K562 (cell line): ENCODE results near the gene CDADC1. TPM values are rescaled to one million over a fixed set of nuclear protein-coding genes. Genes with fewer than 3 reads are reported as not detected.

ENCODE experiments used
- BACH1 ChIP-seq: fragments of 200-800 bp; sonication (Bioruptor generic); IDR thresholded peaks from 2 replicates; pipeline ENCODE4 v1.6.1; 2016; ENCODE audit warnings: missing genetic modification characterization, missing compliant biosample characterization
- CBX1 ChIP-seq: sonication (generic); IDR thresholded peaks from 2 replicates; pipeline ENCODE4 v1.6.1; 2016; ENCODE audit warnings: antibody characterized with exemption, low read depth, mild to moderate bottlenecking
- CTCF ChIP-seq, 3 experiments: IDR thresholded peaks in 2 of 3; conservative IDR thresholded peaks in 1 of 3; 2 replicates each; pipeline ENCODE4 v1.5.1; 2011 to 2012; ENCODE audit warnings: low read length in 3 of 3, mild to moderate bottlenecking in 3 of 3, control low read depth in 2 of 3, improper control_type of control experiment in 1 of 3, inconsistent platforms in 1 of 3, low read depth in 1 of 3, mixed read lengths in 1 of 3, moderate library complexity in 1 of 3; ENCODE audit not compliant: insufficient read depth in 2 of 3
- E2F3 ChIP-seq: fragments of 250-450 bp; sonication (Bioruptor Pico); IDR thresholded peaks from 2 replicates; pipeline ENCODE4 v1.4.0; 2020; ENCODE audit warnings: mild to moderate bottlenecking
- ETS2 ChIP-seq: IDR thresholded peaks from 2 replicates; pipeline ENCODE4 v1.6.1; 2016; ENCODE audit warnings: borderline replicate concordance, missing genetic modification characterization, mild to moderate bottlenecking, moderate library complexity, missing compliant biosample characterization; ENCODE audit not compliant: poor library complexity, severe bottlenecking
- HDAC3 ChIP-seq: fragments of 450-650 bp; IDR thresholded peaks from 2 replicates; pipeline ENCODE4 v1.6.1; 2018; ENCODE audit warnings: borderline replicate concordance, mild to moderate bottlenecking, moderate library complexity; ENCODE audit not compliant: partially characterized antibody
- HES1 ChIP-seq: fragments of 450-650 bp; IDR thresholded peaks from 2 replicates; pipeline ENCODE4 v1.6.1; 2016; ENCODE audit warnings: low read depth, mild to moderate bottlenecking, moderate library complexity
- KHSRP ChIP-seq: fragments of 450-650 bp; IDR thresholded peaks from 2 replicates; pipeline ENCODE4 v1.6.1; 2017
- MBD1 ChIP-seq: fragments of 250-450 bp; sonication (Bioruptor Pico); IDR thresholded peaks from 2 replicates; pipeline ENCODE4 v1.8.0; 2022; ENCODE audit warnings: inconsistent platforms
- MYC ChIP-seq, 2 experiments: fragments of 250-450 bp in 1 of 2; sonication (Bioruptor Pico) in 1 of 2; IDR thresholded peaks; 2 replicates each; pipeline versions ENCODE4 v1.5.1 to v1.6.1; 2012 to 2021; ENCODE audit warnings: low read depth in 2 of 2, borderline replicate concordance in 1 of 2, improper control_type of control experiment in 1 of 2, low read length in 1 of 2, mild to moderate bottlenecking in 1 of 2, moderate library complexity in 1 of 2
- NBN ChIP-seq: fragments of 450-650 bp; IDR thresholded peaks from 2 replicates; pipeline ENCODE4 v1.6.1; 2016; ENCODE audit warnings: low read depth, mild to moderate bottlenecking
- NFRKB ChIP-seq: fragments of 450-650 bp; IDR thresholded peaks from 2 replicates; pipeline ENCODE4 v1.6.1; 2016; ENCODE audit warnings: low read depth
- PTTG1 ChIP-seq: fragments of 450-650 bp; IDR thresholded peaks from 2 replicates; pipeline ENCODE4 v1.6.1; 2016; ENCODE audit warnings: low read depth, mild to moderate bottlenecking, missing genetic modification characterization, missing compliant biosample characterization
- TFAM ChIP-seq: fragments of 250-450 bp; sonication (Bioruptor Pico); conservative IDR thresholded peaks from 2 replicates; pipeline ENCODE4 v1.5.0; 2021; ENCODE audit warnings: mild to moderate bottlenecking, moderate library complexity
- U2AF1 ChIP-seq: fragments of 200-400 bp; formaldehyde crosslinking; optimal IDR thresholded peaks from 2 replicates; pipeline ENCODE3; 2017; ENCODE audit warnings: mild to moderate bottlenecking, low read depth, low read length, moderate library complexity
- ZNF395 ChIP-seq: fragments of 200-800 bp; sonication (Bioruptor generic); IDR thresholded peaks from 2 replicates; pipeline ENCODE4 v1.6.1; 2017; ENCODE audit warnings: missing genetic modification characterization, missing compliant biosample characterization
- ZNF449 ChIP-seq: fragments of 250-450 bp; sonication (Bioruptor Pico); IDR thresholded peaks from 2 replicates; pipeline ENCODE4 v1.8.0; 2022; ENCODE audit warnings: moderate library complexity, mild to moderate bottlenecking, inconsistent platforms
- ZNF655 ChIP-seq: fragments of 250-450 bp; sonication (Bioruptor Pico); IDR thresholded peaks from 2 replicates; pipeline ENCODE4 v1.5.0; 2021
- polyA plus RNA-seq, 8 experiments: library from polyadenylated mRNA; depleted of rRNA in 4 of 8; stranded (reverse) in 5 of 8; unstranded in 3 of 8; fragments of >200 nt; fragmentation: Nextera tagmentation in 2 of 8; fragmentation: Illumina TruSeq in 1 of 8; extraction: Ambion mirVana in 2 of 8; extraction: Trizol in 1 of 8; gene quantifications; 2 replicates each; pipeline versions ENCODE4 v1.2.1 to v1.2.3, GENCODE V29; 2011 to 2014; ENCODE audit warnings: inconsistent platforms in 1 of 8, missing spikeins in 1 of 8
- total RNA-seq, 7 experiments: library from RNA; depleted of rRNA in 6 of 7; stranded (reverse); fragments of >200 nt in 6 of 7; fragmentation: Illumina TruSeq in 2 of 7; extraction: Trizol in 2 of 7; gene quantifications; 2 replicates each; pipeline versions ENCODE4 v1.2.1 to v1.2.3, GENCODE V29; 2011 to 2021; ENCODE audit warnings: low replicate concordance in 1 of 7

Gene CDADC1
- total and polyA plus RNA-seq, 9 of the 15 experiments (the other 6 are each of a cell fraction or from before 2014, with no cell fraction given), result 4.1 to 11.8 (median 6.3) TPM

- TF ChIP-seq ZNF449 (CRISPR knock-in tag) (no peak), KHSRP (no peak), CBX1 (no peak), NBN (no peak), HDAC3 (no peak), ZNF395 (CRISPR knock-in tag) (no peak), ETS2 (tag) (no peak), PTTG1 (tag) (no peak), E2F3 (CRISPR knock-in tag) (no peak), TFAM (no peak), ZNF655 (no peak), NFRKB (no peak), BACH1 (tag) (no peak), U2AF1 (no peak), CTCF (IDR thresholded peaks at IDR 0.05 in 2 of 3, conservative IDR thresholded peaks at IDR 0.05 in 1 of 3; ENCODE audit: insufficient read depth in 2 of 3, low read depth in 1 of 3, low read length in 3 of 3) (peak in 1 of 3 experiments; percentile 54; a peak in 2 of 6 replicates), MYC (IDR thresholded peaks at IDR 0.05; ENCODE audit: low read depth, low read length) (no peak), MYC (CRISPR knock-in tag; IDR thresholded peaks at IDR 0.05; ENCODE audit: borderline replicate concordance, low read depth) (no peak), HES1 (no peak), MBD1 (CRISPR knock-in tag) (no peak)
Observed at GRCh38 chr13:49220036-49220855, 27.5 kb upstream of the CDADC1 start, which contains the start of gene MLNR (continued).
